ENCODE data around the gene OR51E1. TPM values are rescaled to one million over a fixed set of nuclear protein-coding genes. Genes with fewer than 3 reads are reported as not detected.

The OR51E1 gene
- total and polyA plus RNA-seq, 12 donors: 0.11 to 0.27 TPM; not detected in 10

DNA sequence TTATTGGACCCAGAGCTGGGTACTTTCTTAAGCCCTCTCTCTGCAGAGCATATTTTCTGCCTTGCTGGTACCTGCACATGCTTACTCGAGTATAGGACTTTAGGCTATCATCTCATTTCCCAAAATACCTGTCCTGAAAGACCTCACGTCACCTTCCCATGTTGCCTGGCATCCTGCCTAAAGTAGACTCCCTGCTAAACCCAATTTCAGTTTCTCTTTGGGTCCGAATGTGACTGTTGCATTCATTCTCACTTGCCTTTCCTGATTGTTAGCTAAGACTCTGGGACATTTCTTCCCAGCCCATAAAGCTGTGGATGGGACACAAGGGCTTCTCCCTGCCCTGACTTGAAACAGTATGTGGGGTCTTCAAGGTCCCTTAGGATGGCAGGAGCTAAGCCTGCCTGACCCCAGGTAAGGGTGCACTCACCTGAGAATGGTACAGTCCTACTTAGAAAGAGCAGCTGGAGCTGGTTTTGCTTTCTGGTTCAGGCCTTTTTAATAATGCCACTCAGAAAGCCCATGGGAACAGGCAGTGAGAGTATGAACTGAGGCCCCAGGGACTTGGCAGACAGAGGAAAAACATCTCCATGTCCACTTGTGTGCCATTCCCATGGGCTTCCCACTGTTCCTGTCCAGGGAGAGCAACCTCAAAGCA, 41.0 kb downstream of the OR51E1 start:
- H3K27ac ChIP-seq: no peak overlapping the region
- intact Hi-C loops (cut with DNase I): no loop called here
- no peaks in the 10 kb centered on the region for H3K9me3 ChIP-seq (replicated peaks in 1 of 3)
- TF ChIP-seq, protein P1, sequence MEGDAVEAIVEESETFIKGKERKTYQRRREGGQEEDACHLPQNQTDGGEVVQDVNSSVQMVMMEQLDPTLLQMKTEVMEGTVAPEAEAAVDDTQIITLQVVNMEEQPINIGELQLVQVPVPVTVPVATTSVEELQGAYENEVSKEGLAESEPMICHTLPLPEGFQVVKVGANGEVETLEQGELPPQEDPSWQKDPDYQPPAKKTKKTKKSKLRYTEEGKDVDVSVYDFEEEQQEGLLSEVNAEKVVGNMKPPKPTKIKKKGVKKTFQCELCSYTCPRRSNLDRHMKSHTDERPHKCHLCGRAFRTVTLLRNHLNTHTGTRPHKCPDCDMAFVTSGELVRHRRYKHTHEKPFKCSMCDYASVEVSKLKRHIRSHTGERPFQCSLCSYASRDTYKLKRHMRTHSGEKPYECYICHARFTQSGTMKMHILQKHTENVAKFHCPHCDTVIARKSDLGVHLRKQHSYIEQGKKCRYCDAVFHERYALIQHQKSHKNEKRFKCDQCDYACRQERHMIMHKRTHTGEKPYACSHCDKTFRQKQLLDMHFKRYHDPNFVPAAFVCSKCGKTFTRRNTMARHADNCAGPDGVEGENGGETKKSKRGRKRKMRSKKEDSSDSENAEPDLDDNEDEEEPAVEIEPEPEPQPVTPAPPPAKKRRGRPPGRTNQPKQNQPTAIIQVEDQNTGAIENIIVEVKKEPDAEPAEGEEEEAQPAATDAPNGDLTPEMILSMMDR (IDR thresholded peaks at IDR 0.05): no peak
- TF ChIP-seq POLR2A (IDR thresholded peaks at IDR 0.05): no peak
- no peaks in the 10 kb centered on the region for H3K36me3 ChIP-seq (replicated peaks in 1 of 2)
- no peak for DNase-seq
- no peaks in the 10 kb centered on the region for H3K27me3 ChIP-seq
- H3K4me3 ChIP-seq: no peak overlapping the region
- H3K4me1 ChIP-seq (replicated peaks in 1 of 2): no peaks in the 10 kb centered on the region
- 51 to 62% (median 58%) methylated on average over 3 of the region's 3 CpGs for WGBS, 4 donors

DNA sequence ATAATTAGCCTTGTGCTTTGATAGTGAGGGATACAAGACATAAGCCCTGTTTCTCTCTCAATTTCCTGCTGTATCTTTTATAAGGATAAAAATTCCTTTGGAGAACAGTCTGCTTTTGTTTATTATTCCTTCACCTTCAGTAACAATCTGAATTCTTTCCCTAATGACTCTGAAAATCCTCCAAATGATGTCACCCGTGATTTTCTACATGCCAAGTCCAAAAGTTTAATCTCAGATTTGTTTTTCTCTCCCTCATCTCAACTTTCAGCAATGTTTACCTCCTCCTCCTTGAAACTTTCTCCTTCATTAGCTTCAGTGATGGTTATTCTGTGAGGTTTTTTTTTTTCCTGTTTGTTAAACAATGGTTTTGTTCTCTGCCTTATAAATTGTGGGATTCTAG, 51.7 kb downstream of the OR51E1 start:
- no peaks in the 10 kb centered on the region for H3K36me3 ChIP-seq (replicated peaks in 1 of 2)
- H3K9me3 ChIP-seq (replicated peaks in 1 of 3): no peaks in the 10 kb centered on the region
- H3K27me3 ChIP-seq: no peaks in the 10 kb centered on the region
- H3K4me3 ChIP-seq: no peak overlapping the region
- H3K27ac ChIP-seq: no peak overlapping the region
- DNase-seq: no peak
- intact Hi-C loops (cut with DNase I): no loop called here
- TF ChIP-seq, protein P1 (IDR thresholded peaks at IDR 0.05): no peak
- TF ChIP-seq POLR2A (IDR thresholded peaks at IDR 0.05): no peak
- no peaks in the 10 kb centered on the region for H3K4me1 ChIP-seq (replicated peaks in 1 of 2)
- whole genome bisulfite sequencing, 4 donors: 24 to 45% (median 40%) methylated on average over 1 of the region's 1 CpG

DNA sequence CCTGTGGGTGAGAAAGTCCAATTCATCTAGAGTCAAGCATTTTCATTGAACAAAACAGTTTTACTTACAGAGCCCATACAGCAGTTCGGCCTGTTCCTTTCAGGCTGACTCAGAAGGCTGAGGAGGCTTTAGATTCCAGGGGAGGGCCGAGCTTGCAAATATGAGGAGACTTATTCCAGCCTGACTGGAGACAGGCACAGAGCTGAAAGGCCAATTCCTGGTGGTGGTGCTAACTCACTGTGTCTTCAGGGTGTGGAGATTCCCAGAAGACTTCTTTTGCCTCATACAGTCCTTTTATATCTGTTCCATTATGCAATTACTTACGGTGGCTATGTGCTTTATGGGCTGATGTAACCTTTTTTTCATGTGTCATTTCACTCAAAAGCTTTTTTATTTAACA, 53.8 kb downstream of the OR51E1 start, which contains the start of gene OR51E2:
TSS of gene OR51E2 (minus strand) at position 269 of the 400 bp plus-strand sequence. CDS start 15,142 bp downstream, outside the sequence.
- no peak for DNase-seq
- H3K9me3 ChIP-seq (replicated peaks in 1 of 3): no peaks in the 10 kb centered on the region
- H3K27ac ChIP-seq: no peak within 1 kb of the TSS
- 59 to 70% (median 66%) methylated on average over 3 of the region's 3 CpGs for WGBS, 4 donors
- H3K4me3 ChIP-seq: no peak within 1 kb of the TSS
- no peaks in the 10 kb centered on the region for H3K4me1 ChIP-seq (replicated peaks in 1 of 2)
- intact Hi-C loops (cut with DNase I): no loop called here
- TF ChIP-seq, protein P1 (IDR thresholded peaks at IDR 0.05): no peak
- TF ChIP-seq POLR2A (IDR thresholded peaks at IDR 0.05): no peak
- no peaks in the 10 kb centered on the region for H3K27me3 ChIP-seq
- H3K36me3 ChIP-seq (replicated peaks in 1 of 2): no peaks in the 10 kb centered on the region

DNA sequence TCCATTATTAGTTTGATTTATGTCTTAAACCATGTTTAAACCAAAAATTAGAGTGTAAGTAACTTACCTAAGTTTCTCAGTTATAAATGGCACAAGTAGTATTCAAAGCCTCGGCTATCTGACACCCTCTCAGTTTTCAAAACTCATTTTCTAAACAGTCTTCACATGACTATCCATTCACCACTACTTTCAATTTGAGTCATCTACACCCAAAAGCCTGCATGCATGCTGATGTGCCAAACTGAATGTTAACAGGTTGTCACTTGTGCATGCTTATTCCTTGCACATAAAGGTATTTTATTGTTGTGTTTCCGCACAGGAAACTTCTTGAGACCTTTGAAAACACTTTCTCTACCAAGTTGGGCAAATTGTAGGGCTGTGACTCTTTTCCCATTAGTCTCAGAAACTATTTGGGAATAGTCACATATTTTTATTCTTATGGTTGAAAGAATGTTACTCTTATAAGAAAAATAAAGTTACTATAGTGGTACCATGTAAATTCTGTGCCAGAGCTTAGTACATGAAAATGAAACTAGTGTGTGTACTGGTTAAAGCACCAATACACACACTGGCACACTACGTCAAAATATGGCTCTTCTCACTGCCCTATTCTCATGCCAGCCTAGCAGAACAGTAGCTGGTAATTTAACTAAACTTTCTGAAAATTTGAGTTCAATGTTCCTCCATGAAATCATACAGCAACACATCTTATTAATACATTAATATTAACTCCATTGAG, 56.1 kb downstream of the OR51E1 start:
- no peak overlapping the region for H3K4me3 ChIP-seq
- no peak overlapping the region for H3K27ac ChIP-seq
- no peaks in the 10 kb centered on the region for H3K36me3 ChIP-seq (replicated peaks in 1 of 2)
- no peaks in the 10 kb centered on the region for H3K27me3 ChIP-seq
- intact Hi-C loops (cut with DNase I): no loop called here
- H3K9me3 ChIP-seq (replicated peaks in 1 of 3): no peaks in the 10 kb centered on the region
- 77 to 83% (median 80%) methylated on average over 3 of the region's 3 CpGs for WGBS, 4 donors
- no peaks in the 10 kb centered on the region for H3K4me1 ChIP-seq (replicated peaks in 1 of 2)
- DNase-seq: no peak
- no peak for TF ChIP-seq POLR2A (IDR thresholded peaks at IDR 0.05)
- TF ChIP-seq, protein P1 (IDR thresholded peaks at IDR 0.05): no peak
